Stimulated activated CD8-positive, alpha-beta memory T cell treated with anti-CD3 and anti-CD28 coated beads, Interleukin-12 subunit alpha, Interleukin-12 subunit beta, amount 100 ng/mL, for 24 hours (primary cell): ENCODE measurements around the gene TIE1.

Source experiments
- DNase-seq: peaks from one replicate; pipeline ENCODE4 v3.0.0-alpha.2; 2020; ENCODE audit errors: extremely low read depth

The TIE1 gene

DNA sequence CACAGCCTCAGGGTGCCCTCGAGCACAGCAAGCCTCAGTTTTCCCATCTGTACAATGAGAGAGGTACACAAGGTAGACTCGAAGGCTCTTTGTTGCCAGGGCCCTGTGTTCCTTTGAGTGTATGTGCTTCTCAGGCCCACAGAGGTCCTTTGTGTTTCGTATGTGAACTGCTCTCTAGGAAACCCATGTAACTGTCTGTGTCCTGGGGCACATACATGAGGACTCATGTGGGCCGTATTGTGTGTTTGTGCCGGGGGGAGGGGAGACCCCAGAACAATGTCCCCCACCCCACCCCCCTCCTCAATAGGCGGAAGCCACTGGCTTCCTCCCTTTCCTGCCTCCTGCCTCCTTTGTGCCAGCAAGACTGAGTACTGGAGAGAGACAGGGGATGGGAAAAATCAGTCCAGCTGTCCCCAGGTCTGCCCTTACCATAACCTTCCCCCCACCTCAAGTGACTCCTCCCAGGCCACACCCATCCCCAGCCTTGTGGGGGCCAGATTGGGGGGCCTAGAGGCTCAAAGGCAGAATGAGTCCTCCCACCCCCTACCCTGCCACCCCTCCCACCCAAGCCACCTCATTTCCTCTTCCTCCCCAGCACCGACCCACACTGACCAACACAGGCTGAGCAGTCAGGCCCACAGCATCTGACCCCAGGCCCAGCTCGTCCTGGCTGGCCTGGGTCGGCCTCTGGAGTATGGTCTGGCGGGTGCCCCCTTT lies at the start of gene TIE1:
Gene TIE1, plus strand, starts transcription at position 605 of the 717 bp plus-strand sequence. Its CDS starts 90 bp downstream, at position 695.
- no peak for DNase-seq

DNA sequence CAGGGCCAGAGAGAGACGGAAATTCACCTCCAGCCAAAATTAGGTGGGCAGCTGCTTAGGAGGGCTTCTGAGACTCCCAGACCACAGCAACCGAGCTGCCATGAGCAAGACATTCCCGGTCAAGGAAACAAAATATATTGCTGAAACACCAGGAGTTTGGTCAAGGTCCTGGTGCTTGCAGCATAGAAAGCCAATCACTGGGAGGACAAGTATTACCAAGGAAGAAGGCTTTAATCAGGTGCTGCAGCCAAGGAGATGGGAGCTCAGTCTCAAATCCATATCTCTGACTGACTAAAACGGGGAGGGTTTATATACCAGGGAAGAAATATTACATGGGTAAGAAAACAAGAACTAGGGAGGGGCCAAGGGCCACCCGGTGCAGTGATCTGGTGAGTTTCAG lies 49.8 kb upstream of the TIE1 start:
- no peak for DNase-seq

DNA sequence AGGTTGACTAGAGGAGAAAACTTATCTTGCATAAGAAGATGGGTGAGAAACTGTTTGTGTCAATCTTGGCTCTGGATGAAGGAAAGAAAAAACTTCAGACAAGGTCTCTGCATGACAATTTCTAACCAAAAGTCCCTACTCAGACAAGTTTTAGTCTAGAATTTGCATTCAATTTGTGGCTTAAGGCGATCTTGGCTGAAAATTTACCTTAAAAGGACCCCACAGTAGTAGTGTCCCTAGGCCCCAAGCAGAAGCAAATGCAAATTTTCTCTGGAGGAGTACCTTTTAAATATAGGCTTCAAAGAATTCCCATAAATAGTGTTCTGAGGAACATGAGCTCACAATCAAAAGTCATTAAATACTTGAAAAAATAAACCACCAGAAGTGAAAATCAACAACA lies 48.6 kb upstream of the TIE1 start:
- DNase-seq, result no peak

DNA sequence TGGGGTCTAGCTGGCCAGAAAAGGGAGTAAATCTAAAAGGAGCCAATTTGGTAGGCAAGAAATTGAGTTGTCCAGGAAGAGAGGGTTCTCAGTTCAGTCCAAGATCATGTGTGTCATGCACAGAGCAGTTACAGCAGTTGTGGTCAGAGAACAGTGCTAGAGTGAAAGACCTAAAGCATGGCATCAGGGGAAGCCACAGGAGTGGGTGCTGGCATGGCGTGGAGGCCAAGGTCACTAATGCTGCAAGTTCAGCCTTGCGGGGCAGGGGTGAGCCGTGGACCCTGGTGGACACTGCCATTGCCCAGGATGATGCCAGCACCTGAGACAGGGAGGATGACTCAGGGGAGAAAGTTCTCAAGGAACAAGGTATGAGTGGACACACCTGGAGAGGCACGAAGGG lies 47.6 kb upstream of the TIE1 start:
- no peak for DNase-seq

DNA sequence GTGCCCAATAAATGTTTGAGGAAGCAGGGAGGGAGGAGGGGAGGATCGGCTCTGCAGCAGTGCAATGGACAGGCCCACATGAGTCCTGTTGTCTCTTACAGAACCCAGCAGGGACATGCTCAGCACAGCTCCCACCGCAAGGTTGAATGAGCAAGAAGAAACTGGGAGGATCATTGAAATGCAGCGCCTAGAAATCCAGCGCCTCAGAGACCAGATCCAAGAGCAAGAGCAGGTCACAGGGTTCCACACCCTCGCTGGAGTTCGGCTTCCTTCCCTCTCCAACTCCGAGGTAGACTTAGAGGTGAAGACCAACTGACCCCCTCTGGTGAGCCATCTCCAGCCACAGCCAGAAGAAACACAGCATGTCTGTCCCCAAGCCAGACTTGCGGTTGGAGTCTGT lies 46.9 kb upstream of the TIE1 start:
- no peak for DNase-seq

DNA sequence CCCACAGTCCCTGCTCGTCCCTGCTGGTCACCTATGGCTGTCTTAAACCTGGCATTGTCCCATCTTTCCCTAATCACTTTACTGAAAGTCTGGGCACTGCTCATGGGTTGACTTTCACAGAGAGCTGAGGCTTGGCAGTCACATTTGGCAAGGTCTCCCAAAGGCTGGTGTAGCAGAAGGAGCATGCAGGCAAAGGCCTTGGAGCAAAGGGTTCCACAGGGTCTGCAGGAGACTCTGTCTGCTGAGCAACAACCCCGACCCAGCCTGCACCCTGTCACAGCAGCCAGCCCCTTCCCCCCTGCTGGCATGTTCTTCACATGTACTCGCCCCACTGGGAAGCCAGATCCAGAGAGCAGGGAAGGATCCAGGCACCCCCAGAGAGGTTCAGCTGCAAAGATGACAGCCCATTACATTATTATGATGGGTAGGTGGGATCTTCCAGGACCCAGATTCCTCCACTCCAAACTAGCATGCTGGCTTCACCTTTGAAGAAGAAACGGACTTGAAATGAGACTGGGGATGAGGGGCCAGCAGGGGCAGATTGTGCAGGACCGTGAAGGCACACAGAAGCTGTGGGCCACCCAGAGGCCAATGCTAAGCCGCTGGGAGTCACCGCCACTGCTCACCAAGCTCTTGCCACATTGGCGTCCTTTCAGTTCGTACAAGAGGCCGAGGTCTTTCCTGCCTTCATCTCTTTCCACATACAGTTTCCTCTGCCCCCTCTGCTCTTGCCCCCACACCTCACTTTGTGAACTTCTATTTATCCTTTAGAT lies 45.2 kb upstream of the TIE1 start:
- no peak for DNase-seq

DNA sequence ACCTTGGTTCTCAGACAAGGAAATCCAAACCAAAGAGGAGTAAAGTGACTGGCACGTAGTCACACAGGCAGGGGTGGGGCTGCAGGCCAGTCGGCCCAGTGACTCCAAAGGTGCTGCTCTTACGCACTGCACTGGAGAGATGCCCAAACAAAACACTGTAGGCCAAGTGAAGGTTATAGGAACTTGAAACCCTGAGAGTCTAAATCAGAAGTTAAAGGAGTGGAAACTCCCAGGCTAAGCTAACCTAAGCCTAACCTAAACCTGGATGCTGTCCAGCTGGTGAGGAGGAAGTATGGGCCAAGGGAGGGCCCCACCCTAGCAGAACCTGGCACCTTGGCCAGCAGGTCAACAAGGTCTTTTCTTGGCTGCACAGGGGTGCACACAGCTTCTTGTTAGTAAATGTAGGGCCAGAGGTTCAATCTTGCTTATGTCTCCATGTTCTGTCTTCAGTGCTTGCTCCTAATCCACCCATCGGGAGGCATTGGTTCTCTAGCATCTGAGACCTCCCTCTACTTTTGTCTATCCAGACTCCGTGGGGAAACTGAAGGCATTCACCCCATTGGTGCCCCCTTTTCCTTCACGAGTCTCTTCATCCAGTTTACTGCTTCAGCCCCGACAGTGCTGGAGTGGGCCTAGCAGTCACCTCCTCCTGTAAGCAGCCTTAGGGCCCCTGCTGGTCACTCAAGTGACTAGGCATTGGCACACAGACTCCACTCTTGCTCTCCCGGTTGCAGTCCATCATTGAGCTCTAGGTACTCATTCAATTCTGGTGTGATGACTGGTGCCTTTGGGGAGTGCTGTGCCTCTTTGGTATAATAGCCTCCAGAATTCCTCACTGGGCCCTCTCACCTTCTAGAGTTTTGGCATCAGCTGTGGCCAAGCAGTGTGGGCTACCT lies 43.9 kb upstream of the TIE1 start:
- DNase-seq, result no peak

DNA sequence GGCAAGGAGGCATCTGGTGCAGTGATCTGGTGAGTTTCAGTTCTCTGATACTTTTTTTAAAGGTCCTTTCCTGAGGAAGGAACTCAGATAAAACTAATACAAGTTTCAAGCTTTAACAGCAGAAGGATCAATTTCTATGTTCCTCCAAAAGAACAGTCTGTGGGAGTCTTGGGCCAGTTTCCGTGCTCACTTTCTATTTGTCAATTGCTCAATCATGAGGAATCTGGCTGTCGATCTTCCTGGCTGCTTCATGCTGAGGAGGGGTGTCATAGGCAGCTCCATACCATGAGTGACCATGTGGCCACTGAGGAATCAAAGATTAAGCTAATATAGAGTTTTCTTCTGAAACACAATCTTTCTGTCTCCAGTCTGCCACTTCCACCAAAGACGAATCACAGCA lies 42.4 kb upstream of the TIE1 start:
- DNase-seq, result no peak

DNA sequence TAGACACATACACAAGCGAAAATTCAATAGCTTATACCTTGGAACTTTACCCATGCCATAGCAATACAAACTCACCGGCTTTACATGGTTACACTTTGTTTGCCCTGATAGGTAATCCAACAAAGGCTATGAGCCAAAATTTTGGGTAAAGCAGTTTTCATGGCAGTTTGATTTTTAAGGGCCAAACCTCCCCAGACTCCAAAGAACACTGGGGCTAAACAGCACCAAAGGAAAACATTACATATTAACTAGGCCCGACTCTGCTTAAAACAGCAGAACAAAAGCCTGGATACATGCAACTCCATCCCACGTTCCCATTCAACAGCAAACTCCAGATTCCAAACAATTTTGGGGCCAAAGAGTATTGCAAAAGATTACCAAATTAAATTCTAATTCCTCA lies 35.4 kb upstream of the TIE1 start:
- no peak for DNase-seq

DNA sequence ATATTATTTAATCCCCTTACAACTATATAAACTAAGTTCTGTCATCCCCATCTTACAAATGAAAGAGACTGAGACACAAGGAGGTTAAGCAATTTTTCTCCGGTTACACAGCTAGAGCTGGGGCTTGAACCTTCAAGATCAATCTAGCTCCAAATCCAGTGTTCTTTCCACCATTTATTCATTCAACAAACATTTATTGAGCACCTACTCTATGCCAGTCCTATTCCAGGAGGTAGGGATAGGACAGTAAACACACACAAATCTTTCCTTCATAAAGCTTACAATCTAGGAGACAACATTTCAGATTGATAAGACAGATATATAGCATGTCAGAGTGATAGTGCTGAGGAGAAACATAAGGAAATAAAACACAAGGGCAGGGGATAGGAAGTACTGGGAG lies 33.9 kb upstream of the TIE1 start:
- no peak for DNase-seq

DNA sequence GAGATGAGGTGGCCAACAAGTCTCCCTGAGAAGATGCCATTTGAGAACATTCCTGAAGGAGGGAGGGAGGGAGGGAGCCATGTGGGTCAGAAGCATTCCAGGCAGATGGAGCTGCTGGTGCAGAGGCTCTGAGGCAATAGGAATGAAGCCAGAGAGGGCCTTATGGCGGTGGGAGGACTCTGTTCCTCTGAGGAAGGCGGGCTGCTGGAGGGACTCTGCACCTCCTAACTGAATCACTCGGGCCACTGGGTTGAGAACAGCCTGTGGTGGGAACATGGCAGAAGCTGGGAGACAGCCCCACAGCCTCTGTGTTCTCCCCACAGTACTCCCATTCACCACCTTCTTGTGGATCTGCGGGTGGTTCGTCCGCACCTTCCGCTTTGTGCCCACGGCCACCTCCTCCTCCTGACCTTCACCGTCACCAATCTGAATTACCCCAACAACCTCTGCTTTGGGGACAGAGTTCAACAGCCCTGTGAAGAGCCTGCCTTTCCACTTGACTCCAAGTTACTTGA lies 33.4 kb upstream of the TIE1 start:
- DNase-seq, result no peak

DNA sequence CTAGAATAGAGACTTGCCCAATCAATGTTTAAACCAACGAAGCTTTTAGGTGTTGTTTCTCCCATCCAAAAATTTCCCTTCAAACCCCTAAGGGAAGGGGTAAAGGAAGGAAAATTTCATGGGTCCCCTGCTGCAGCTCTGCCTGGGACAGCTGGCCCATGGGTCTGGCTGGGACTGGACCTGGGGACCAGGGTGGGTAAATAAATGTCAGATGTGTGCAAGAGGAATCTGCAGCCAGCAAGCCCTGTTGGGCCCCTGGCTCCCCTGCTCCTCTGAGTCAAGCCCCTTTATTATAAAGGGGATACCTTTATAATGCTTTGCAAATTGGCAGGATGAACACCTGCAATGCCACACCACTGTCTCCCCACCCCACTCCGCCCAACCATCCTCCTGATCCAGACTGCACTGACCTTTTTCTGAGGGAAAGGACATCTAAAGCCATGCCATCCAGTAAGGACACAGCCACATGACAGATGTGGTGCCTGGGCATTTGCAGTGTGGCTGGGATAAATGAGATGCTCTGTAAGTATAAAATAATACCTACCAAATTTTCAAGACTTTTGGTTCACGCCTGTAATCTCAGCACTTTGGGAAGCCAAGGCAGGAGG lies 32.9 kb upstream of the TIE1 start:
- no peak for DNase-seq

DNA sequence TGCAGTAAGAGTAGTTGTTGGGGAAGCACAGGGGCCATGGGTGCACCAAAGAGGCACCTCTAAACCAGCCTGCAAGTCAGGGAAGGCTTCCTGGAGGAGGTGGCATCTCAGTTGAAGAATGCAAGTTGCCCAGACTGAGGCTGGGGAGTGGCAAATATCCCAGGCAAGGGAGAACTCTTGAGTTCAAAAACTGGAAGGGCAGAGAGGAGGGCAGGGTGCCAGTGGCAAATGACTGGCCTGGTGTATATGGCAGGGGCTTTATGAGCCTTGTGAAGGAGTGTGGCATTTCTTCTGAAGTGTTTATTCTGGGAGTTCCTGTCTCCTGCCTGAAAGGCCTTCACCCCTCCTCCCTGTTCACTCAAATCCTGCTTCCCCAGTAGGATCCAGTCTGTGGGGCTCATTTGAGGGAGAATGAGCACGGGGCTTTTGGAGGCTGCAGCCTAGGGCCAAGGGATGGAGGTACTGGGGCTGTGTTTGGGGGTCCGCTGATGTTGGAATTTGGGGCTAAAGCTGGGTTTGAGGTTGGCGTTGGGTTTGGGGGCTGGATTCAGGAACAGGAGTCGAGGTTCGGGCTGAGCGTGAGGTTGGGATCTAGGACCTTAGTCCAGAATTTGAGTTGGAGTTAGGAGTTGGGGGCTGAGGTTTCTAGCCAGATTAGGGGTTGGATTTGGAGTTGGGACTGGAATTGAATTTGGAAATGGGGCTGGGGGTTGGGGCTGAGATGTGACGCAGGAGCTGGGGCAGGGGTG lies 31.0 kb upstream of the TIE1 start, which contains the start of gene TMEM125:
Gene TMEM125, plus strand, starts transcription at position 357 of the 749 bp plus-strand sequence. CDS start 2,740 bp downstream, outside the sequence.
- no peak for DNase-seq

DNA sequence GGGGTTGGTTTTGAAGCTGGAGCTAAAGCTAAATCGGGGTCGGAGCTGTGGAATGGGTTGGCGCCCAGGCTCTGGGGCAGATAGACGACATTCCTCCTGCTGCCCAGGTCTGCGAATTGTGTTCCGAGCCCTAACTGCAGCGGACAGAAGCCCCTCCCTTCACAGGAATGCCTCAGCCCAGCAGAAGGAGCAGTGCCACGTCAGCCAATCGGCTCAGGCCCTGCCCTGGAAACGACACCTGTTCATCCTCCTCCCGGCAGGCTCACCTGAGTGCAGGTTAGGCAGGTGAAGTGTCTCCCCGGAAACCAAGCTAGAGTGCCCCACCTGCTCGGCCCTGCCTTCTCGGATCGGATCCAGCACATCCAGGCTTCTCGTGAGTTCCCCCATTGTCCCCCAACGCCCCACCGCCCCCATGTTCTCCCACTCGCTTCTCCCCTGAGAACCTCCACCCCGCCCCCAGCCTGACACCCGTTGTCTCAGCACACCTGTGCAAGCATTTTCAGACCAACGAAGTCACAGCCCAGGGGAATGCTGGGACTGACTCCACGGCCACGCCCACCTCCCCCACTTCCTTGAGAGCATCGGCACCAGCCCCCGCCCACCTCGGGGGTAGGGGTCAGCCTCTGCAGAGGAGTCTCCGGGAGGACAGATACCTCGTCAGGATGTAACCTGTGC lies 30.2 kb upstream of the TIE1 start:
- DNase-seq, result no peak

DNA sequence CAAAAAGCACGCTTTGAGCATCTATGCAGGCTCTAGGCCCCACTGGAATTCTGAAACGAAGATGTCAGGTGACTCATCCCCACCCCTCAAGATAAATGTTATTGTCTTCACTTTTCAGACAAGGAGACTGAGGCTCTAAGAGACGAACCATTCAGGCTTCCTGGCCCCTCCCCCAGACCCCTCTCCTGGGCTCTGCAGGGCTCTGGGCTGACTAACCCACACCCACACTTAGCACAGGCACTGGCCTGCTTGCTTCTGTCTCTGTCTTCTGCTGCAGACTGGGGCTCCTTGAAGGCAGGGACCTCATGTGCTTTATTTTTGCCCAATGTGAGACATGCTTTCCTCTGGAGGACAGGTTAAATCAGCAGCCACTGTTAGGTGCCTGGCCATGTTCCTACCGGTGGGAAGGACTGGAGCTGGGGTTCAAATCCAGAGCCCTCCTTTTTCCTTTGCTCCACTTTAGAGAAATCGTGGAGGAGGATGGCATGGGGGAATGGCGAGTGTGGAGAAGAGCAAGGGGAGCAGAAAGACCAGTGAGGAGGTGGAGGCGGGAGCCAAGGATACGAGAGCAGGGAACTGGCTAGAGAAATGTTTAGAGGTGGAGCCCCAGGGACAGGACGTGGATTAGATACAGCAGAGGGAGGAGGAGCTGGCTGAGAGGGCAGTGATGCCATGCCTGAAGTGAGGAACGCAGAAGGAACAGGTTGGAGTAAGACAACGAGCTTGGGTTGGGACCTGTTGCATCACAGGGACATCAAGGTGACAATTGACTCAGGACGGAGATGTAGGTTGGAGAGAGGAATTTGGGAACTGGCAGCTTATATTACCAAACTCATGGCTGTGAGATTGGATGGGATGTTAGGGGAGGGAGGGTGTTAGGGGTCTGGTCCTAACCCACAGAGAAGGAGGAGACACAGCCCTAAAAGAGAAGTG lies 29.3 kb upstream of the TIE1 start:
- DNase-seq, result no peak

DNA sequence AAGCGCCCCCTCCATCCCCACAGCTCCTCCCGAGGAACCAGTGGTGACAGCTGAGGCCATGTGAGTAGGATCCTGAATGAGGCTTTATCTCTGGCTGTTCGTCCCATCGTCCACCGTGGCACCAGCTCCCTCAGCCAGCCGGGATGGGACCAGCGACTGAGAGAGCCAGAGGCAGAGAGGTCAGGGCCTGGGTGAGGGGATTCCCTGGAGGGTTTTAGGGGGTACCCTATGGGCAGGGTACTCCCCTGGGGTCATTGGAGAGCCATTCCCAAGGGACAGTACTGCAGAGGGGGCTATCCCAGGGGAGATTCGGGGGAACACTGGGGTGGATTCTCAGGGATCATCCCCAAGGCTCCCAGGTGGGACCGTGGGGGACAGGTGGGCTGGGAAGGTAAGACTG lies 28.6 kb upstream of the TIE1 start:
- no peak for DNase-seq

DNA sequence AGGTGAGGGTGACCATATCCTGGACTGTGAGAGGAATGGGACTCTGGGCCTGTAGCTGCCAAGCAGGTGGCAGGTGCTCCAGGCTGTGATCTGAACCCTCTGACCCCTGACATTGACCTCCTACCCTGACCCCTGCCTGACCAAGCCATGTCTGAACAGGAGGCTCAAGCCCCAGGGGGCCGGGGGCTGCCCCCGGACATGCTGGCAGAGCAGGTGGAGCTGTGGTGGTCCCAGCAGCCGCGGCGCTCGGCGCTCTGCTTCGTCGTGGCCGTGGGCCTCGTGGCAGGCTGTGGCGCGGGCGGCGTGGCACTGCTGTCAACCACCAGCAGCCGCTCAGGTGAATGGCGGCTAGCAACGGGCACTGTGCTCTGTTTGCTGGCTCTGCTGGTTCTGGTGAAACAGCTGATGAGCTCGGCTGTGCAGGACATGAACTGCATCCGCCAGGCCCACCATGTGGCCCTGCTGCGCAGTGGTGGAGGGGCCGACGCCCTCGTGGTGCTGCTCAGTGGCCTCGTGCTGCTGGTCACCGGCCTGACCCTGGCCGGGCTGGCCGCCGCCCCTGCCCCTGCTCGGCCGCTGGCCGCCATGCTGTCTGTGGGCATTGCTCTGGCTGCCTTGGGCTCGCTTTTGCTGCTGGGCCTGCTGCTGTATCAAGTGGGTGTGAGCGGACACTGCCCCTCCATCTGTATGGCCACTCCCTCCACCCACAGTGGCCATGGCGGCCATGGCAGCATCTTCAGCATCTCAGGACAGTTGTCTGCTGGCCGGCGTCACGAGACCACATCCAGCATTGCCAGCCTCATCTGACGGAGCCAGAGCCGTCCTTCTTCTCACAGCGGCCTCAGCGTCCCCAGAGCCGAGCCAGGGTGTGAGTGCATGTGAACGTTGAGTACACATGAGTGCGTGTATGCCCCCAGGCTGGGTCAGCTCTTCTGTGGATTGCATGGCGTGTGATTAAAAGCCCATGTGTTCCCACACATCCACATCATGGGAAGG lies 27.9 kb upstream of the TIE1 start:
- DNase-seq, result no peak

DNA sequence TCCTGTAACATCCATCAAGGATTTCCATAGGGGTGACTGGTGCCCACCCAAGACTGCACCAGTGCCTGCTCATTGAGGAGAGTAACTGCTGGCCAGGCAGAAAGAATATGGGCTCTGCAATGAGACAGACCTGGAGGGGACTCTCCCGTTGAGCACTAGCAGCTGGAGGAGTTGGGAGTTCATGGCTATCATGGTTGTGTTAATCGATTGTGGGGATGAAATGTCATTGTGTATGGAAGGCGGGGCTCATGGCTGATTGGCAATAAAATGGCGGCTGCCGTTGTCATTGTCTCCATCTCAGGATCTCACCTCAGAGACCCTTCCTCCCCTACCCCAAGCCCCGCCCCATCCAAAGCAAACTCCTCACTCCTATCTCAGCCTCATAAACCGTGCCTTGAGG lies 27.1 kb upstream of the TIE1 start:
- DNase-seq, result no peak
